K562 (cell line): ENCODE data around the gene AGR3. TPM values are rescaled to one million over a fixed set of nuclear protein-coding genes. Genes with fewer than 3 reads are reported as not detected.

Experiments
- ATAC-seq: fragments of 200-7000 bp; cut with Tn5 transposase; 3 replicates; pipeline ENCODE4 v1.9.1; 2020; ENCODE audit warnings: moderate library complexity
- BruUV-seq: library from RNA; stranded (reverse); fragments of 400-500 nt; replicated peaks from 2 replicates; lab custom pipeline; 2021; lab: Mats Ljungman, UMichigan
- CTCF ChIA-PET: fragments of 300-600 bp; formaldehyde crosslinking; extraction: SDS; loops from one replicate; lab custom pipeline; 2021; ENCODE audit warnings: low intra/inter-chr PET ratio; lab: Yijun Ruan, JAX
- POLR2A ChIA-PET: fragments of 300-600, 350-650 bp; sonication (Branson Sonifier 250); formaldehyde crosslinking; extraction: SDS; loops from one replicate; lab custom pipeline; 2021; ENCODE audit warnings: antibody characterized with exemption, inconsistent platforms; lab: Yijun Ruan, JAX
- DNase-seq, 4 experiments: peaks; one replicate each; pipeline versions ENCODE4 v3.0.0 to v3.0.0-alpha.2; 2011 to 2018; ENCODE audit warnings: low spot score in 3 of 4, mixed read lengths in 3 of 4; ENCODE audit errors: extremely low read depth in 1 of 4
- FAIRE-seq: peaks from 2 replicates; lab custom pipeline; 2011; peaks lifted over from hg19 to GRCh38; lab: Jason Lieb, UNC
- H2AFZ ChIP-seq: 2 replicates; pipeline ENCODE4 v1.6.0; 2011; ENCODE audit warnings: low read depth, low read length, control low read depth, inconsistent platforms
- H3K27ac ChIP-seq: fragments of 200-600 bp; 3 replicates; pipeline ENCODE4 v1.8.0; 2011; ENCODE audit warnings: low read depth, mild to moderate bottlenecking, control low read depth, inconsistent platforms, low read length, moderate library complexity, mixed read lengths; ENCODE audit errors: extremely low read depth
- H3K27me3 ChIP-seq, 2 experiments: fragments of 300-600 bp in 1 of 2; 2 replicates in 1 of 2; 3 replicates in 1 of 2; pipeline versions ENCODE4 v1.6.0 to v1.8.0; 2011; ENCODE audit warnings: inconsistent platforms in 2 of 2, low read length in 2 of 2, mild to moderate bottlenecking in 1 of 2, mixed read lengths in 1 of 2, moderate library complexity in 1 of 2; ENCODE audit not compliant: control insufficient read depth in 2 of 2, insufficient read depth in 2 of 2
- H3K36me3 ChIP-seq: fragments of 300-600 bp; 3 replicates; pipeline ENCODE4 v1.8.0; 2011; ENCODE audit warnings: mild to moderate bottlenecking, low read length, inconsistent platforms; ENCODE audit not compliant: control insufficient read depth, insufficient read depth
- H3K4me1 ChIP-seq, 2 experiments: fragments of 200-600 bp in 1 of 2; replicated peaks in 1 of 2; 2 replicates in 1 of 2; 3 replicates in 1 of 2; pipeline versions ENCODE4 v1.5.1 to v1.8.0; 2011; ENCODE audit warnings: inconsistent platforms in 2 of 2, low read length in 2 of 2, mild to moderate bottlenecking in 1 of 2, mixed read lengths in 1 of 2, moderate library complexity in 1 of 2; ENCODE audit not compliant: control insufficient read depth in 2 of 2, insufficient read depth in 2 of 2
- H3K4me2 ChIP-seq: 2 replicates; pipeline ENCODE4 v1.6.1; 2011; ENCODE audit warnings: low read length, control low read depth, inconsistent platforms, mixed read lengths; ENCODE audit not compliant: insufficient read depth
- H3K4me3 ChIP-seq: fragments of 200-600 bp; sonication (generic), shearing (Covaris generic); 2 replicates; pipeline ENCODE4 v1.5.1; 2016; ENCODE audit warnings: control low read depth, inconsistent platforms
- H3K79me2 ChIP-seq: fragments of 200-600 bp; 3 replicates; pipeline ENCODE4 v1.8.0; 2011; ENCODE audit warnings: low read length, inconsistent platforms; ENCODE audit not compliant: control insufficient read depth, insufficient read depth
- H3K9ac ChIP-seq, 2 experiments: 2 replicates each; pipeline versions ENCODE4 v1.6.0 to v1.6.1; 2011; ENCODE audit warnings: low read depth in 2 of 2, low read length in 2 of 2, control low read depth in 1 of 2, inconsistent platforms in 1 of 2, mild to moderate bottlenecking in 1 of 2, mixed read lengths in 1 of 2; ENCODE audit not compliant: insufficient read depth in 1 of 2
- H3K9me1 ChIP-seq: one replicate; pipeline ENCODE4 v1.6.0; 2011; ENCODE audit warnings: inconsistent platforms, mild to moderate bottlenecking, low read length, moderate library complexity; ENCODE audit not compliant: control insufficient read depth, insufficient read depth
- H3K9me3 ChIP-seq: replicated peaks from 2 replicates; pipeline ENCODE4 v1.5.1; 2011; ENCODE audit warnings: low read depth, low read length, inconsistent platforms; ENCODE audit not compliant: control insufficient read depth, insufficient read depth
- H4K20me1 ChIP-seq: replicated peaks from 2 replicates; pipeline ENCODE4 v1.6.1; 2011; ENCODE audit warnings: low read length, inconsistent platforms, mixed read lengths; ENCODE audit not compliant: control insufficient read depth, insufficient read depth
- ATF3 ChIP-seq, 2 experiments: fragments of 450-650 bp in 1 of 2; sonication (generic) in 1 of 2; formaldehyde crosslinking in 1 of 2; IDR thresholded peaks in 1 of 2; conservative IDR thresholded peaks in 1 of 2; 2 replicates each; pipeline versions ENCODE4 v1.6.1 to v1.8.1; 2016 to 2023; ENCODE audit warnings: mild to moderate bottlenecking in 2 of 2, moderate library complexity in 2 of 2, inconsistent platforms in 1 of 2, missing genetic modification reagents in 1 of 2
- CCNT2 ChIP-seq: IDR thresholded peaks from 2 replicates; pipeline ENCODE4 v1.6.1; 2011; ENCODE audit warnings: borderline replicate concordance, low read depth, mild to moderate bottlenecking, moderate library complexity, mixed read lengths, low read length; ENCODE audit not compliant: insufficient read length; ENCODE audit errors: extremely low read depth
- CSDE1 ChIP-seq, 2 experiments: fragments of 450-650 bp; IDR thresholded peaks; 2 replicates each; pipeline ENCODE4 v1.6.1; 2016; ENCODE audit warnings: mild to moderate bottlenecking in 1 of 2
- HDAC6 ChIP-seq: IDR thresholded peaks from 2 replicates; pipeline ENCODE4 v1.6.1; 2012; ENCODE audit warnings: low read depth, mild to moderate bottlenecking, control low read depth, inconsistent platforms, low read length, moderate library complexity
- NFE2L1 ChIP-seq: fragments of 450-650 bp; IDR thresholded peaks from 2 replicates; pipeline ENCODE4 v1.6.1; 2016; ENCODE audit warnings: missing genetic modification characterization, low read depth, mild to moderate bottlenecking, missing compliant biosample characterization, moderate library complexity, borderline replicate concordance
- RUNX1 ChIP-seq: sonication (generic); IDR thresholded peaks from 2 replicates; pipeline ENCODE4 v1.6.1; 2016; ENCODE audit warnings: antibody characterized with exemption, low read depth
- TCF7L2 ChIP-seq: fragments of 150-350 bp; IDR thresholded peaks from 2 replicates; pipeline ENCODE4 v1.6.1; 2016; ENCODE audit warnings: low read depth, mild to moderate bottlenecking, low read length, moderate library complexity
- ZNF124 ChIP-seq: sonication (generic); formaldehyde crosslinking; IDR thresholded peaks from 2 replicates; pipeline ENCODE4 v1.8.1; 2022; ENCODE audit warnings: missing genetic modification reagents
- WGBS: fragments of 100-300 bp; shearing (Covaris generic); methylation state at CpG from one replicate; pipeline ENCODE4 v1.1.6; 2016; ENCODE audit warnings: low coverage, mixed read lengths; ENCODE audit not compliant: insufficient coverage; ENCODE audit errors: missing lambda C conversion rate; 5-methylcytosine and 5-hydroxymethylcytosine counted together
- in situ Hi-C: fragments of 300-500 bp; cut with MboI; formaldehyde crosslinking; loops from 4 replicates; pipeline ENCODE4 v1.15.0; 2018; ENCODE audit warnings: inconsistent platforms, mixed read lengths
- intact Hi-C: fragments of 100-400 bp; cut with micrococcal nuclease; formaldehyde crosslinking; loops from 2 replicates; pipeline ENCODE4 v1.14.2; 2022
- polyA plus RNA-seq, 8 experiments: library from polyadenylated mRNA; depleted of rRNA in 4 of 8; stranded (reverse) in 5 of 8; unstranded in 3 of 8; fragments of >200 nt; fragmentation: Nextera tagmentation in 2 of 8; fragmentation: Illumina TruSeq in 1 of 8; extraction: Ambion mirVana in 2 of 8; extraction: Trizol in 1 of 8; gene quantifications; 2 replicates each; pipeline versions ENCODE4 v1.2.1 to v1.2.3, GENCODE V29; 2011 to 2014; ENCODE audit warnings: inconsistent platforms in 1 of 8, missing spikeins in 1 of 8
- total RNA-seq, 7 experiments: library from RNA; depleted of rRNA in 6 of 7; stranded (reverse); fragments of >200 nt in 6 of 7; fragmentation: Illumina TruSeq in 2 of 7; extraction: Trizol in 2 of 7; gene quantifications; 2 replicates each; pipeline versions ENCODE4 v1.2.1 to v1.2.3, GENCODE V29; 2011 to 2021; ENCODE audit warnings: low replicate concordance in 1 of 7
- TF ChIP-seq, protein P1 (sequence below), 2 experiments: fragments of 200-800 bp in 1 of 2; sonication (Bioruptor generic) in 1 of 2; sonication (generic) in 1 of 2; formaldehyde crosslinking in 1 of 2; IDR thresholded peaks in 1 of 2; conservative IDR thresholded peaks in 1 of 2; 2 replicates each; pipeline versions ENCODE4 v1.5.0 to v1.6.1; 2016 to 2020; ENCODE audit warnings: missing compliant biosample characterization in 1 of 2, missing genetic modification characterization in 1 of 2, missing genetic modification reagents in 1 of 2
- TF ChIP-seq, protein P2 (sequence below): fragments of 450-650 bp; formaldehyde crosslinking; conservative IDR thresholded peaks from 2 replicates; pipeline ENCODE4 v1.4.0; 2022; ENCODE audit warnings: mild to moderate bottlenecking, missing genetic modification characterization
- TF ChIP-seq, protein P3 (sequence below): sonication (generic); IDR thresholded peaks from 2 replicates; pipeline ENCODE4 v1.6.1; 2016

Gene AGR3
- total and polyA plus RNA-seq, 9 of the 15 experiments (the other 6 are each of a cell fraction or from before 2014, with no cell fraction given): not detected

DNA sequence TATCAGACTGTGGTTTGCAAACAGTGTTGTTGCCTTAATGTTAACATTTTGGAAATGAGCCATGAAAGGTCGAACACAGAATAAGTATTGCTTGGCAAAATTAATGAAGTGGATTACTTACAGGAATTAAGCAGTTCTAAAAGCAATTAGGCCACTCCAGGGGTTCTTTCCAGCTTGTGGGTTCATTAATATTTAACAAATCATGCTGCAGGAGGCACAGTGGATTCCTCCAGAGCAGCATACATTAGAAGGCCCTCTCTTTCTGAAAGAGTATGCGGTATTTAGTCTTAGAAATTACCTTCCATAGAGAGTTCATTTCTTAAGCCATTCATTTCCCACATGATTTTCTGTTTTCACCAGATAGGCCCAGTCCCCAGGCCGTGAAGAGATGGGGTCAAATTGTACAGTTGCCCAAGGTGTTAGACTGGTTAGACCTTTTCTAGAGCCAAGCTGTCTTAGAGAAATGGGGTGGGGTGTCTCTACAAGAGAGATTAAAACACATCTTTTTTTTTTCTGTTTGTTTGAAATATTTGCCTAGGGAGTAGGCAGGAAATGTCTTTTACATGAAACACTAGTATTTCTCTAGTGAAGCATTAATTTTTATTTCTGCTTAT lies 40.0 kb upstream of the AGR3 start (continued):
- TF ChIP-seq, protein P1, sequence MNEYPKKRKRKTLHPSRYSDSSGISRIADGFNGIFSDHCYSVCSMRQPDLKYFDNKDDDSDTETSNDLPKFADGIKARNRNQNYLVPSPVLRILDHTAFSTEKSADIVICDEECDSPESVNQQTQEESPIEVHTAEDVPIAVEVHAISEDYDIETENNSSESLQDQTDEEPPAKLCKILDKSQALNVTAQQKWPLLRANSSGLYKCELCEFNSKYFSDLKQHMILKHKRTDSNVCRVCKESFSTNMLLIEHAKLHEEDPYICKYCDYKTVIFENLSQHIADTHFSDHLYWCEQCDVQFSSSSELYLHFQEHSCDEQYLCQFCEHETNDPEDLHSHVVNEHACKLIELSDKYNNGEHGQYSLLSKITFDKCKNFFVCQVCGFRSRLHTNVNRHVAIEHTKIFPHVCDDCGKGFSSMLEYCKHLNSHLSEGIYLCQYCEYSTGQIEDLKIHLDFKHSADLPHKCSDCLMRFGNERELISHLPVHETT (CRISPR knock-in tag; conservative IDR thresholded peaks at IDR 0.05 in 1 of 2, IDR thresholded peaks at IDR 0.05 in 1 of 2): no peak
- TF ChIP-seq ZNF124 (CRISPR knock-in tag): no peak
- no peak for TF ChIP-seq ATF3 (IDR thresholded peaks at IDR 0.05)
- no peak for TF ChIP-seq ATF3 (CRISPR knock-in tag; conservative IDR thresholded peaks at IDR 0.05)

DNA sequence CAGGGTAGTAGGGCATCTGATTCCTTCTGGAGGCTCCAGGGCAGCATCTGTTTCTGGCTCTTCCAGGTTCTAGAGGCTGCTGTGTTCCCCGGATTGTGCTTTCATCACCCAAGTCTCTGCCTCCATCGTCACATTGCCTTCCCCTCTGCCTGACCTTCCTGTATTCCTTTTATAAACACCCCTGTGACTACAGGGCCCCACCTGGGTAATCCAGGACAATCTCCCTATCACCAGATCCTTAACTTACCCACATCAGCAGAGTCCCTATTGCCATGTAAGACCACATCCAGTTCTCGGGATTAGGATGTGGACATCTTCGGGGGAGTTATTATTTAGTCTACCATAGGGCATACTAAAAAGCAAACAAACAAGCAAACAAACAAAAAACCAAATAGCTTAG lies 39.4 kb upstream of the AGR3 start:
- H3K9ac ChIP-seq: no peak overlapping the region
- no peaks in the 10 kb centered on the region for H3K36me3 ChIP-seq
- no peaks in the 10 kb centered on the region for H3K9me1 ChIP-seq
- POLR2A ChIA-PET: no interaction called here
- no peaks in the 10 kb centered on the region for H4K20me1 ChIP-seq
- H3K79me2 ChIP-seq: no peaks in the 10 kb centered on the region
- CTCF ChIA-PET: no interaction called here
- H3K9me3 ChIP-seq: no peaks in the 10 kb centered on the region
- no peaks in the 10 kb centered on the region for H3K4me1 ChIP-seq
- TF ChIP-seq, protein P2, sequence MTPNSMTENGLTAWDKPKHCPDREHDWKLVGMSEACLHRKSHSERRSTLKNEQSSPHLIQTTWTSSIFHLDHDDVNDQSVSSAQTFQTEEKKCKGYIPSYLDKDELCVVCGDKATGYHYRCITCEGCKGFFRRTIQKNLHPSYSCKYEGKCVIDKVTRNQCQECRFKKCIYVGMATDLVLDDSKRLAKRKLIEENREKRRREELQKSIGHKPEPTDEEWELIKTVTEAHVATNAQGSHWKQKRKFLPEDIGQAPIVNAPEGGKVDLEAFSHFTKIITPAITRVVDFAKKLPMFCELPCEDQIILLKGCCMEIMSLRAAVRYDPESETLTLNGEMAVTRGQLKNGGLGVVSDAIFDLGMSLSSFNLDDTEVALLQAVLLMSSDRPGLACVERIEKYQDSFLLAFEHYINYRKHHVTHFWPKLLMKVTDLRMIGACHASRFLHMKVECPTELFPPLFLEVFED (CRISPR knock-in tag): no peak
- TF ChIP-seq, protein P3, sequence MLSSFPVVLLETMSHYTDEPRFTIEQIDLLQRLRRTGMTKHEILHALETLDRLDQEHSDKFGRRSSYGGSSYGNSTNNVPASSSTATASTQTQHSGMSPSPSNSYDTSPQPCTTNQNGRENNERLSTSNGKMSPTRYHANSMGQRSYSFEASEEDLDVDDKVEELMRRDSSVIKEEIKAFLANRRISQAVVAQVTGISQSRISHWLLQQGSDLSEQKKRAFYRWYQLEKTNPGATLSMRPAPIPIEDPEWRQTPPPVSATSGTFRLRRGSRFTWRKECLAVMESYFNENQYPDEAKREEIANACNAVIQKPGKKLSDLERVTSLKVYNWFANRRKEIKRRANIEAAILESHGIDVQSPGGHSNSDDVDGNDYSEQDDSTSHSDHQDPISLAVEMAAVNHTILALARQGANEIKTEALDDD: no peak
- TF ChIP-seq RUNX1: no peak
- no peak for TF ChIP-seq CSDE1 (IDR thresholded peaks at IDR 0.05)
- no peak for TF ChIP-seq HDAC6
- no peak for TF ChIP-seq NFE2L1
- TF ChIP-seq TCF7L2: no peak
- no peak for TF ChIP-seq CCNT2
- no peak overlapping the region for H3K4me3 ChIP-seq
- in situ Hi-C loops (no loop called here), intact Hi-C loops (no loop called here)
- H3K27me3 ChIP-seq: no peaks in the 10 kb centered on the region
- BruUV-seq: no TSS peak
- ATAC-seq: no peak
- no peak overlapping the region for H3K4me2 ChIP-seq
- no peak overlapping the region for H2AFZ ChIP-seq
- no peak overlapping the region for H3K27ac ChIP-seq
- no peak for FAIRE-seq
- 9% methylated on average over 4 of the region's 4 CpGs for WGBS
- no peak for DNase-seq
